Measurements from ENCODE around the gene TRIM66. TPM values are rescaled to one million over a fixed set of nuclear protein-coding genes. Genes with fewer than 3 reads are reported as not detected.

TRIM66 gene
- total and polyA plus RNA-seq, 4 donors, result 1.6 to 14.3 (median 2.5) TPM

DNA sequence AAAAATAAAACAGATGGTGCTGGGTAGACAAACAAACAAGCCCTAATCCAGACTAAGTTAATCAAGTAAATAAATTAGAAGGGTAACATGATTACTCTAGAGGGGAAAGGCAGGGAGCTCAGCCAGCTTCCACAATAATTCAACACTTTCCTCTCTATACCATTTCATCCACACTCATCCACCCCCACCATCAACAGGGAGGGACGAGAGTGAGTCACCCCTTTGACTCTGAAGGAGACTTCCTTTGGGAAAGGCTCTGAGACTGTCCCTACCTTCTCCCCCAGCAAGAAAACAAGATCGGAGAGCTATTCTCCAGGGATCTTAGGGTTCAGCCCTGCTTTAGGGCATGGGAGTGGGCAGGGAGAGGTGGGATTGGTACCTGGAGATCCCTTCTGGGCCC, 33.1 kb downstream of the TRIM66 start:
- H3K36me3 ChIP-seq (ENCODE audit: control insufficient read depth in 4 of 4, insufficient read depth in 3 of 4, low read depth in 1 of 4, low read length in 3 of 4), result peaks cover 4 to 51% (median 42%) of the 10 kb centered on the region in 4 donors
- WGBS, result 97% methylated on average over 2 of the region's 2 CpGs
- no peak for DNase-seq (ENCODE audit: low spot score)
- H3K9ac ChIP-seq (ENCODE audit: low read depth in 1 of 2, low read length in 2 of 2), result no peak overlapping the region
- no peaks in the 10 kb centered on the region for H3K9me3 ChIP-seq (ENCODE audit: control insufficient read depth in 4 of 4, low read length in 3 of 4)
- no peak overlapping the region for H3K27ac ChIP-seq (ENCODE audit: low read depth in 1 of 2, low read length in 2 of 2)
- no peak overlapping the region for H3K4me3 ChIP-seq (ENCODE audit: low read depth in 1 of 3, low read length in 3 of 3)
- no peaks in the 10 kb centered on the region for H3K4me1 ChIP-seq (ENCODE audit: control insufficient read depth in 4 of 4, insufficient read depth in 4 of 4, low read length in 3 of 4)
- H3K27me3 ChIP-seq (ENCODE audit: control insufficient read depth in 4 of 4, insufficient read depth in 4 of 4, low read length in 3 of 4), result no peaks in the 10 kb centered on the region
- TF ChIP-seq NR2F2 (IDR thresholded peaks at IDR 0.05) (no peak), JUND (IDR thresholded peaks at IDR 0.05) (no peak), TAF1 (conservative IDR thresholded peaks at IDR 0.05) (no peak), HNF4A (conservative IDR thresholded peaks at IDR 0.05) (no peak), FOXA1 (IDR thresholded peaks at IDR 0.05) (no peak), SP1 (IDR thresholded peaks at IDR 0.05) (no peak), EGR1 (IDR thresholded peaks at IDR 0.05; ENCODE audit: low read depth in 2 of 2) (no peak), YY1 (IDR thresholded peaks at IDR 0.05) (no peak), HNF4G (IDR thresholded peaks at IDR 0.05) (no peak), RAD21 (IDR thresholded peaks at IDR 0.05) (no peak), RXRA (IDR thresholded peaks at IDR 0.05) (no peak)
- TF ChIP-seq, protein P1, sequence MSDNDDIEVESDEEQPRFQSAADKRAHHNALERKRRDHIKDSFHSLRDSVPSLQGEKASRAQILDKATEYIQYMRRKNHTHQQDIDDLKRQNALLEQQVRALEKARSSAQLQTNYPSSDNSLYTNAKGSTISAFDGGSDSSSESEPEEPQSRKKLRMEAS (IDR thresholded peaks at IDR 0.05), result no peak
- TF ChIP-seq, protein P2, sequence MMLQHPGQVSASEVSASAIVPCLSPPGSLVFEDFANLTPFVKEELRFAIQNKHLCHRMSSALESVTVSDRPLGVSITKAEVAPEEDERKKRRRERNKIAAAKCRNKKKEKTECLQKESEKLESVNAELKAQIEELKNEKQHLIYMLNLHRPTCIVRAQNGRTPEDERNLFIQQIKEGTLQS (IDR thresholded peaks at IDR 0.05), result no peak
- TF ChIP-seq, protein P3, sequence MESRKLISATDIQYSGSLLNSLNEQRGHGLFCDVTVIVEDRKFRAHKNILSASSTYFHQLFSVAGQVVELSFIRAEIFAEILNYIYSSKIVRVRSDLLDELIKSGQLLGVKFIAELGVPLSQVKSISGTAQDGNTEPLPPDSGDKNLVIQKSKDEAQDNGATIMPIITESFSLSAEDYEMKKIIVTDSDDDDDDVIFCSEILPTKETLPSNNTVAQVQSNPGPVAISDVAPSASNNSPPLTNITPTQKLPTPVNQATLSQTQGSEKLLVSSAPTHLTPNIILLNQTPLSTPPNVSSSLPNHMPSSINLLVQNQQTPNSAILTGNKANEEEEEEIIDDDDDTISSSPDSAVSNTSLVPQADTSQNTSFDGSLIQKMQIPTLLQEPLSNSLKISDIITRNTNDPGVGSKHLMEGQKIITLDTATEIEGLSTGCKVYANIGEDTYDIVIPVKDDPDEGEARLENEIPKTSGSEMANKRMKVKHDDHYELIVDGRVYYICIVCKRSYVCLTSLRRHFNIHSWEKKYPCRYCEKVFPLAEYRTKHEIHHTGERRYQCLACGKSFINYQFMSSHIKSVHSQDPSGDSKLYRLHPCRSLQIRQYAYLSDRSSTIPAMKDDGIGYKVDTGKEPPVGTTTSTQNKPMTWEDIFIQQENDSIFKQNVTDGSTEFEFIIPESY (IDR thresholded peaks at IDR 0.05), result no peak
- TF ChIP-seq, protein P4, sequence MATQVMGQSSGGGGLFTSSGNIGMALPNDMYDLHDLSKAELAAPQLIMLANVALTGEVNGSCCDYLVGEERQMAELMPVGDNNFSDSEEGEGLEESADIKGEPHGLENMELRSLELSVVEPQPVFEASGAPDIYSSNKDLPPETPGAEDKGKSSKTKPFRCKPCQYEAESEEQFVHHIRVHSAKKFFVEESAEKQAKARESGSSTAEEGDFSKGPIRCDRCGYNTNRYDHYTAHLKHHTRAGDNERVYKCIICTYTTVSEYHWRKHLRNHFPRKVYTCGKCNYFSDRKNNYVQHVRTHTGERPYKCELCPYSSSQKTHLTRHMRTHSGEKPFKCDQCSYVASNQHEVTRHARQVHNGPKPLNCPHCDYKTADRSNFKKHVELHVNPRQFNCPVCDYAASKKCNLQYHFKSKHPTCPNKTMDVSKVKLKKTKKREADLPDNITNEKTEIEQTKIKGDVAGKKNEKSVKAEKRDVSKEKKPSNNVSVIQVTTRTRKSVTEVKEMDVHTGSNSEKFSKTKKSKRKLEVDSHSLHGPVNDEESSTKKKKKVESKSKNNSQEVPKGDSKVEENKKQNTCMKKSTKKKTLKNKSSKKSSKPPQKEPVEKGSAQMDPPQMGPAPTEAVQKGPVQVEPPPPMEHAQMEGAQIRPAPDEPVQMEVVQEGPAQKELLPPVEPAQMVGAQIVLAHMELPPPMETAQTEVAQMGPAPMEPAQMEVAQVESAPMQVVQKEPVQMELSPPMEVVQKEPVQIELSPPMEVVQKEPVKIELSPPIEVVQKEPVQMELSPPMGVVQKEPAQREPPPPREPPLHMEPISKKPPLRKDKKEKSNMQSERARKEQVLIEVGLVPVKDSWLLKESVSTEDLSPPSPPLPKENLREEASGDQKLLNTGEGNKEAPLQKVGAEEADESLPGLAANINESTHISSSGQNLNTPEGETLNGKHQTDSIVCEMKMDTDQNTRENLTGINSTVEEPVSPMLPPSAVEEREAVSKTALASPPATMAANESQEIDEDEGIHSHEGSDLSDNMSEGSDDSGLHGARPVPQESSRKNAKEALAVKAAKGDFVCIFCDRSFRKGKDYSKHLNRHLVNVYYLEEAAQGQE (IDR thresholded peaks at IDR 0.05), result no peak
- TF ChIP-seq, protein P5, sequence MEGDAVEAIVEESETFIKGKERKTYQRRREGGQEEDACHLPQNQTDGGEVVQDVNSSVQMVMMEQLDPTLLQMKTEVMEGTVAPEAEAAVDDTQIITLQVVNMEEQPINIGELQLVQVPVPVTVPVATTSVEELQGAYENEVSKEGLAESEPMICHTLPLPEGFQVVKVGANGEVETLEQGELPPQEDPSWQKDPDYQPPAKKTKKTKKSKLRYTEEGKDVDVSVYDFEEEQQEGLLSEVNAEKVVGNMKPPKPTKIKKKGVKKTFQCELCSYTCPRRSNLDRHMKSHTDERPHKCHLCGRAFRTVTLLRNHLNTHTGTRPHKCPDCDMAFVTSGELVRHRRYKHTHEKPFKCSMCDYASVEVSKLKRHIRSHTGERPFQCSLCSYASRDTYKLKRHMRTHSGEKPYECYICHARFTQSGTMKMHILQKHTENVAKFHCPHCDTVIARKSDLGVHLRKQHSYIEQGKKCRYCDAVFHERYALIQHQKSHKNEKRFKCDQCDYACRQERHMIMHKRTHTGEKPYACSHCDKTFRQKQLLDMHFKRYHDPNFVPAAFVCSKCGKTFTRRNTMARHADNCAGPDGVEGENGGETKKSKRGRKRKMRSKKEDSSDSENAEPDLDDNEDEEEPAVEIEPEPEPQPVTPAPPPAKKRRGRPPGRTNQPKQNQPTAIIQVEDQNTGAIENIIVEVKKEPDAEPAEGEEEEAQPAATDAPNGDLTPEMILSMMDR (IDR thresholded peaks at IDR 0.05; ENCODE audit: low read depth, low read length, missing input control), result no peak

DNA sequence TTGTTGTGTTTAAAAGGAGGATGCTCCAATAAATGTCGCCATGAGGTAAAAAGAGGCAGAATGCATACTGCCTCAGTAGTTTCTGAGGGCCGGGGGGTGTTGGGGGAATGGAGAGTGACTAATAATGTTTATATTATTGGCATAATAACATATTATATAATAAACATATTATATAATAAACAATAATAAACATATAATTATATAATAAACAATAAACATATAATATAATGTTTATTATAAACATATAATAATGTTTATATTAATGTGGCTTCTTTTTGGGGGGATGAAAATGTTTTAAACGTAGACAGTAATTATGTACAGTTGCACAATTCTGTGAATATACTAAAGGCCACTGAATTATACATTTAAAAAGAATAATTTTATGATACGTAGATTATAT, 35.6 kb downstream of the TRIM66 start:
- Histone ChIP-seq H3K27me3 (ENCODE audit: control insufficient read depth in 4 of 4, insufficient read depth in 4 of 4, low read length in 3 of 4) (no peaks in the 10 kb centered on the region), H3K4me1 (ENCODE audit: control insufficient read depth in 4 of 4, insufficient read depth in 4 of 4, low read length in 3 of 4) (no peaks in the 10 kb centered on the region), H3K9ac (ENCODE audit: low read depth in 1 of 2, low read length in 2 of 2) (no peak overlapping the region), H3K36me3 (ENCODE audit: control insufficient read depth in 4 of 4, insufficient read depth in 3 of 4, low read depth in 1 of 4, low read length in 3 of 4) (peaks cover 4 to 70% (median 55%) of the 10 kb centered on the region in 4 donors), H3K4me3 (ENCODE audit: low read depth in 1 of 3, low read length in 3 of 3) (no peak overlapping the region), H3K27ac (ENCODE audit: low read depth in 1 of 2, low read length in 2 of 2) (no peak overlapping the region), H3K9me3 (ENCODE audit: control insufficient read depth in 4 of 4, low read length in 3 of 4) (no peaks in the 10 kb centered on the region)
- TF ChIP-seq EGR1 (IDR thresholded peaks at IDR 0.05; ENCODE audit: low read depth in 2 of 2) (no peak), RAD21 (IDR thresholded peaks at IDR 0.05) (no peak), GABPA (IDR thresholded peaks at IDR 0.05 in 1 of 2, conservative IDR thresholded peaks at IDR 0.05 in 1 of 2) (no peak), JUND (IDR thresholded peaks at IDR 0.05) (no peak)
- TF ChIP-seq, protein P1 (IDR thresholded peaks at IDR 0.05), result no peak
- TF ChIP-seq, protein P2 (IDR thresholded peaks at IDR 0.05), result no peak
- TF ChIP-seq, protein P4 (IDR thresholded peaks at IDR 0.05), result no peak
- DNase-seq (ENCODE audit: low spot score), result no peak
- WGBS, result 97% methylated on average over 4 of the region's 4 CpGs

Data from liver (tissue), 9 donors.